ENCODE data around the gene PRRC2C.
"Not testable (repeated sequence)": the region's sequence is repeated elsewhere in the genome, so short reads cannot be mapped to it uniquely, and the experiment has no call there.

PRRC2C gene

GRCh38 chr1:171485375-171486047, at the start of gene PRRC2C:
Gene PRRC2C, plus strand, starts transcription at chr1:171485530. Its CDS starts 26,559 bp downstream, at chr1:171512089.
- peak; percentile 98 for DNase-seq

- DNase-seq = peak; percentile 99
Observed at GRCh38 chr1:171438441-171438840, 46.9 kb upstream of the PRRC2C start.

- DNase-seq = not testable (repeated sequence)
Observed at GRCh38 chr1:171440201-171440600, 45.1 kb upstream of the PRRC2C start.

GRCh38 chr1:171441278-171441895, 43.9 kb upstream of the PRRC2C start:
- peak; percentile 93 for DNase-seq

- DNase-seq = no peak
Observed at GRCh38 chr1:171446386-171446785, 38.9 kb upstream of the PRRC2C start.

- DNase-seq = no peak
Observed at GRCh38 chr1:171455967-171456366, 29.4 kb upstream of the PRRC2C start.

- peak; percentile 74 for DNase-seq
Observed at GRCh38 chr1:171457412-171457811, 27.9 kb upstream of the PRRC2C start.

- DNase-seq = no peak
Observed at GRCh38 chr1:171460018-171460620, 25.2 kb upstream of the PRRC2C start.

- no peak for DNase-seq
Observed at GRCh38 chr1:171467626-171468025, 17.7 kb upstream of the PRRC2C start.

GRCh38 chr1:171468120-171468750, 17.1 kb upstream of the PRRC2C start:
- peak; percentile 77 for DNase-seq

GRCh38 chr1:171470726-171471125, 14.6 kb upstream of the PRRC2C start:
- no peak for DNase-seq

GRCh38 chr1:171472183-171472647, 13.1 kb upstream of the PRRC2C start:
- no peak for DNase-seq

GRCh38 chr1:171476829-171477228, 8.5 kb upstream of the PRRC2C start:
- no peak for DNase-seq

GRCh38 chr1:171477804-171478203, 7.5 kb upstream of the PRRC2C start:
- DNase-seq = no peak

GRCh38 chr1:171480035-171480434, 5.3 kb upstream of the PRRC2C start:
- DNase-seq = no peak

GRCh38 chr1:171484760-171485374, 463 bp upstream of the PRRC2C start:
- peak; percentile 42 for DNase-seq

GRCh38 chr1:171486048-171486519, 754 bp downstream of the PRRC2C start:
- DNase-seq = peak; percentile 55

- DNase-seq = no peak
Observed at GRCh38 chr1:171487038-171487437, 1.7 kb downstream of the PRRC2C start.

- DNase-seq = no peak
Observed at GRCh38 chr1:171488190-171488929, 3.0 kb downstream of the PRRC2C start.

- no peak for DNase-seq
Observed at GRCh38 chr1:171494076-171494475, 8.7 kb downstream of the PRRC2C start.

GRCh38 chr1:171495444-171495843, 10.1 kb downstream of the PRRC2C start:
- peak; percentile 41 for DNase-seq

- no peak for DNase-seq
Observed at GRCh38 chr1:171500304-171500703, 15.0 kb downstream of the PRRC2C start.
